ENCODE measurements around the gene MCM9.
"Not testable (repeated sequence)": the region's sequence is repeated elsewhere in the genome, so short reads cannot be mapped to it uniquely, and the experiment has no call there.

The MCM9 gene

GRCh38 chr6:118788702-118789101 is 146.3 kb downstream of the MCM9 start:
- no peak for DNase-seq

DNA sequence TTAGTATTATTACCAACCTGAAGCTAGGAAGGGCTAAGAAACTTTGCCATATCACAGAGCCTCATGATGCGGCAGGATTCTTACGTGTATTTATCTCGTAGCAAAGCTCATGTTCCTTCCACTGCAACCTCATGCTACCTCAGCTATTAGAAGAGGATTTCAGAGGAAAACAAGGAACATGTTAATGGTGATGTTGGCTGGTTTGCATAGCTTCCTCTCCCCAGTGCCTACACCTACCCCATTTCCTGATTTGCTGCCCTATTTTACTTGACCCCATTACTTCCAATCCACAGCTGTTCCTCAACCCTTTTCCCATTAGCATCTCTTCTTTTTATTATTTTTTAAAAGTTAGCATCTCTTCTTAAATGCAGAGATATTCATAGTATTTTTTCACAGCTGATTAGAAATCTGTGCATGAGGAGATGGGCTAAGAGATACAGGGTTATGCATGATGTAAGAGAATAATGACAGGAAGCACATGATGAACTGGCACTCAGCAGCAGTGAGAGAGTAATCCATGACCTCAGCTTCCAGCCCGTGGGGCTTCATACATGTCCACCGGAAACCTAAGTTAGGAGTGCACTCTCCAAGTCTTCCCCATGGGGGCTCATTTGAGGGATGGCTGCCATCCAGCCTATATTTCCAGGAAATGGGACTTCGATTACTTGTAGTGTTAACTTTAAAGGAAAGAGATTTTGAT is 147.1 kb downstream of the MCM9 start:
- DNase-seq = no peak

- DNase-seq = no peak
Measured at GRCh38 chr6:118786596-118787453, 148.1 kb downstream of the MCM9 start.

DNA sequence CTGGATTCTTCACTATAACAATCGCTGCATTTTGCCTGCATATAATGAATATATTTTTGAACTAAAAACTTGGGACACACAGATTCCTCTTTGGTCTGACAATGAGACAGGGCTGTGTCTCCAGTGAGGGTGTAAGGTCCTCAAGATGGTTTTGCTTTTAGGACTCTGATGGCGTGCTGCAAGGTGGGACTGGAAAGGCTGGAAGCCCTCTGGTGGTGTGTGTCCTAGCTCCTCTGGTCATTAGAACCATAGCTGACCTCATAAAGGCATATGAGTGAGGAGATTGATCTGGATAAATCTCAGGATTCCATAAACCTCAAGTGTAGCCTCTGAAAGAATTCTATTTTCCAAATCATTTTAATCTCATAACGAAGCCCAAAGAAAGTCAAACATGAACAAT is 149.4 kb downstream of the MCM9 start:
- no peak for DNase-seq

DNA sequence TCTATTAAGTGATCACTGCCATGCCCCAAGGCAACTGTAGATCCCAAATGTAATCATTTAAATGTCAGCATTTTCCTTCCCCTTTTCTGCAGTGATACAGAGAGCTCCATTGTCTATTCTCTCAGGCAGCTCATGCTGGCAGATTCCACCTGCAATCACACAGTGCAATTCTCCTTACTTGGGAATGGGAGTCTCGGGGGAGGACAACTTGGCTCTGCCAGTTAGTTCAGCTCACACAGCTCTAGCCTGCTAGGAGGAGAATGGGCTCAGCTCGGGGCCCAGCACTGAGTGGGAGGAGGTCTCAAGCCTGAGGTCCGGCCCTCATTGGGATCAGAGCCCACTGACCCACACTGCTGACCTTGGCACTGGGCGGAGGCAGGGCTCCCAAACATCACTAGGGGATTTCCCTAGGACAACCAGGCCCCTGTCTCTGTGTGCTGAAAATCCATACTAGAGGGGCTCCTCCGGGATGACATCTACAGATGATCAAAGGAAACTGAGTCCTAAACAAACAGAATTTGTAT is 150.3 kb downstream of the MCM9 start:
- DNase-seq = no peak

DNA sequence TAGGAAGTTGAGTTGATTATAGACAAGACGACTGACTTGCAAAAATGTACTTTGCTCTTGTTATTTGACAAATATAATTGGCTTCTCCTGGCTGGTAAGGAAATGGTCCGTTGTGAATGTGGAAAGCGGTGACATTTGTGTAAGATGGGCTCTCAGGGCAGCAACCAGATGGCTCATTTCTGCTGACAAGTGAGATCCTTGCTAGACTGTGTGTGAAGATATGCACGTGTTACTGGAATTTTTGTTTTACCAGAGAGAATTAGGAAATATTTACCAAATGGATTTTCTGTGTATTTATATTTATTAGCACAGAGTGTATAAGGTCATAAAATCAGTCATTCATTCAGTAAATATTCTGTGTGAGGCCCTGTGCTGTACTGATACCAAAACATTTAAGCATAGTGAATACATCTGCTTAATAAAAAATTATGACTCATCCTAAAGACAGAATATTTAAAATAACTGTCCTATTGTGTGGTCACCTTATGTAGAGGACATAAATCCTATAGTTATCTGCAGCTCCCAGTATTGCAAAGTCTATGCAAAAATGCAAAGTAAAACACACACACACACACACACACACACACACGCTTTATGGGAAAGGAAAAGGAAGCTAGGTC is 150.9 kb downstream of the MCM9 start:
- DNase-seq = no peak

DNA sequence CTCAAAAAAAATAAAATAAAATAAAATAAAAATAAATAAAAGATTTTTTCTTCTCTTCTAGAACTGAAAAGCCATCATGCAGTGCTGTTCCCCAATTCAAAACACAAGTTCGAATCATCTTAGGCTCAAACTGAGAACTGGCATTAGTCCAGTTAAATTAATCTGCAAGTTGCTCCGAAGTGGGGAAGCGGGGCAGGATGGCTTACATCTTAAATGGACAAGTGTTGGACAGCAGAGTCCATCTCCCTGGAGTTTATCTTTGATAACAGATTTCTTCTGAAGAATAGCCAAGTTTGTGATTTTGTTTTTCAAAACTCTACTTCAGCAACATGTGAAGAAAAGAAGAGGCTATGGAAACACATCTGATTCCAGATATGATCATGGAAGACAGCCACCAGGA is 152.3 kb downstream of the MCM9 start:
- DNase-seq = no peak

DNA sequence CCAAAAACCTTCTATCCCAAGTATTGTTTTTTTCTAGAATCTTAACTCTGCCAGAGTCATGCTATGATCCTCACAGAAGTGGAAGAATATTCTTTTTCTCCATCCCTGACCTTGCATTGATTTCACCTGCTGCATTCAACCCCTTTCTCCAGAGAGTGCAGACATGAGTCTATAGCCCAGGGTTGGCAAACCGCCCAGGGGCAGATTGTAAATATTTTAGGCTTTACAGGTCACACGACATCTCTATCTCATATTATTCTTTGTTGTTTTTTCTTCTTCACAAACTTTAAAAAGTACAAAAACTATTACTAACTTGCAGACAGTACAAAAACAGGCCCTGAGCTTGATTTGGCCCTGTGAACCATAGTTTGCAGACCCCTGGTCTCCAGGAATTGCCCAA is 153.1 kb downstream of the MCM9 start:
- no peak for DNase-seq

- DNase-seq = no peak
Measured at GRCh38 chr6:118780668-118781067, 154.3 kb downstream of the MCM9 start.

DNA sequence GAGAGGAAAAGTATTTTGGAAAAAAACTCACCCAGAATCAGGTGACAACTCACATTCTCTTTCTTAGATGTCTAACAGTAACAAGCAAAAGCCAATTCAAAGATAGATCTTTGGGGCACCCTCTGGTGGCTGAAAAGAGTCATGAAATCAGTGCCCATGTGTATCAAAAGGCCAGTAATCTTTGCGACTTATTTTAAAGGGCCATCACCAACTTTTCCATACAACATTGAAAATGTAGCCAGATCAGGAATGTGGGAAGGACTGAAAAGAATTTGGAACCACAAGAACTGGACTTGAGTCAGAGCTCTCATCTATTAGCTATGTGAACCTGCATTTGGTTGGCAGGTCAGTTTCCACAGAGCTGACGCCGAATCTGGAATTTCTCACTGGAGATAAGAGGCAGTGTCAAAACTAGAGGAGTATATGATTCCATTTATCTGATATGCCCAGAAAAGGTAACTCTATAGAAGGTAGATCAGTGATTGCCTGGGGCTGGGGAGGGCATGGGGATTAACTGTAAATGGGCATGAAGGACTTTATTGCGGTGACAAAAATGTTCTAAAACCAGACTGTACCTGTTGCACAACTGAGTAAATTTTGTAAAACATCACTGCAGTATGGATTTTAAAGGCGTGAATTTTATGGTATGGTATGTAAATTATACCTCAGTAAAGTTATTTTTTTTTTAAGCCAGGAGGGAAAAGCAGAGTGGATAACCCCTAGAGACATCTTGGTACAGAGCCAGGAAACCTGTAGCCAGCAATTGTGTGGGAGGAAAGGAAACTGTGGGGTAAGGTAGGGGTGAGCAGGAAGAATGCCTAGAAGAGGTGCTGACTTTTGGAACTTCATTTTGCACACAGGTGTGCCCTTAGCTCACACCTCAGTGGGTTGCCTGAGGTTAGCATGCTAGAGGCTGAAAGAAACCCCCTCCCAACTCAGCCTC is 158.1 kb downstream of the MCM9 start:
- DNase-seq = peak; percentile 73

DNA sequence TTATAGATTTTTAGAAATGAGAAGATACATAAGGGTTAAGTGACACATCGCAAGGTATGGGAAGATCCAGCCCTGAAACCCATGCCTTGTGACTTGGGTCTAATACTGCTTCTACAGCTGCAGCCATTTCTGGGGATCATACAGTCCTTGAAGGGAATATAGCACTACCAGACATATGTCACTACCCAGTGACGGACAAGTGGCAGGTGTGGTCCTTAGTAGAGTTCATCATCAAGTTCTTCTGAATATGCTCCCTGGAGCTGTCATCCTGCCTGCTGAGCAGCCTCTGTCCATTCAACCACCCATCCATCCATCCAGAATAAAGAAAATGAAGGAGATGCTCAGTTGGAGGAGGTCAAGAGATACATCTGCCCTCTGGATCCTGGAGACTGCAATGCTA is 159.6 kb downstream of the MCM9 start:
- DNase-seq = no peak

DNA sequence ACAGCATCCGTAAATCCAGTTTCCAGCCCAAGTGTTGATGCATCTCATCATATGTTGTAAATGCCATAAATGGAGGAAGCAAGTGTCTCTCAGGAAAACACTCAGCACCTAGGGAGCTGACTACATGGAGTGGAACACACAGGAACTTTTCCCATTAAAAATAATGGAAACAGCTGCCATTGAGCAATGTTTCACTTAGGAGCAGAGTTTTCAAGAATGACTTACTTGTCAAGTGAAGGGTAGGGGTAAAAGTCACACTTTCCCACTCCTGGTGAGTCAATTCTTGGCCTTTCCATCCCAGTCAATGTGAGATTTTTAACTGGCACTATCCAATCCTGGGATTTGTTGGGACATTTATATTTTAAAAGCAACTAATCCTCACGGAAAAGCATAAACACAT is 160.4 kb downstream of the MCM9 start:
- DNase-seq = no peak

DNA sequence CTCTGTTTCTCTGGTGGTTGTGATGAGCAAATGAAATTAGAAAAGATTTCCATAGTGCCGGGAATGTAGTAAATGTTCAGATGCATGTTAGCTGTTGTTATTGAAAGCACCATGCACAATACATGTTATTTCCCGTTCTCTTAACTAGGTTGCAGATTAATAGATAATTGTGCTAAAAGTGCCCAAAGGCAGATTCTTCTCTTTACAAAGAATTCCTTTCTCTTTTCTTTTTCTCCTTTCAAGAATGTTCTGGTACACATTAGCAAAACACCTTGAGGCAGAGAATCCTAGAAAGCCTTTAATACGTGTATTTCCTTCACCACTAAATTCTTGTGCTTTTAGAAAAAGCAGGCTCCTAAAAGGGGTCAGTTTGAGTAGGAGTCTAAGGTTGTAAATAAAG is 162.1 kb downstream of the MCM9 start:
- no peak for DNase-seq

- no peak for DNase-seq
Measured at GRCh38 chr6:118771253-118771652, 163.7 kb downstream of the MCM9 start.

- no peak for DNase-seq
Measured at GRCh38 chr6:118770835-118771234, 164.1 kb downstream of the MCM9 start.

DNA sequence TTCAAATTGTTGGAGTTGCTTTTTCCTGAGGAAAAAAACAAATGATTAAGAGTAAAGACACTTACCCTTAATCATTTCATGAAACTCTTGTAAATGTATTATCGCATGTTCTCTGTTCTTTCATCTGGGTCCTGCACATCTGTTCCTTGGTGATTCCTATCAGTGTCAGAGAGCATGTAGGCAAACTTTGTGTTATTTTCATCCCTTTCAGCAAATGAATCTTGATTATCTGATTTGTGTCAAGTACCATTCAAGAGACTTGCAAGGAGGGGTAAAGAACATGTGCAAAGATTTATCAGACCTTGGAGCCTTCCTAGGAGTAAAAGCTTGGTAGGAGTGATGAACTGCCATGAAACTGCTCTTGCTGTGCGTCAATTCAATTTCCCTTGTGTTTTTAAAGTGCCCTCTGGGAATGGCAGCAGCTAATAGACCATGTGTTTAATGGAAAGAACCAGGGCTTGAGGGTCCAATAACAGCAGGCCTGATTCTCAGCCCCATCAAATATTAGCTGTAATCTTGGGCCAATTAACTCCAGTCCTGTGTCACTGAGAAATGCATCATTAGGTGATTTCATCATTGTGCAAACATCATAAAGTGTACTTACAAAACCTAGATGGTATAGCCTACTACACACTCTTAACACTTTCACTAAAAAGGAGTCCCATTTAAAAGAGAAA is 164.7 kb downstream of the MCM9 start:
- peak; percentile 29 for DNase-seq

DNA sequence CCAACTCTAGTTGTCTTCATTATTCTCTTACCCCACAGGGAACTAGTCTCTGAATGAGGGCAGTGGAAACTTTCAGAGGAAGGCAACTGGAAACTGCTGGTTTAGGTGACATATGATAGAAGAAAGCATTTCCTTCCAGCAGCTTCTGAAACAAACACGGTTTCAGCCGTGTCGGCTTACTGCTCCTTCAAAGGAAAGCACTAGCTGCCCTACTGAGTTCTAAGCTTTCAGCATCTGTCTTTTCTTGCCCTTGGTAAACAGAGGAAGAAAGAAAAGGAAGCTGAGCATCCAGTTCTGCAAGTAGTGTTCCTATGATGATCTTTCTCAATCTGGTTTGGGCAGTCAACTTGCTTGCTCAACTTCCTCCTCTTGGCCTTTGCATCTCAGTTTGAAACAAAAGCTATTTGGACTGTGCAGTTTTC is 166.0 kb downstream of the MCM9 start:
- no peak for DNase-seq

GRCh38 chr6:118768441-118768840 is 166.5 kb downstream of the MCM9 start:
- DNase-seq = no peak

GRCh38 chr6:118765316-118765715 is 169.6 kb downstream of the MCM9 start:
- DNase-seq = not testable (repeated sequence)

DNA sequence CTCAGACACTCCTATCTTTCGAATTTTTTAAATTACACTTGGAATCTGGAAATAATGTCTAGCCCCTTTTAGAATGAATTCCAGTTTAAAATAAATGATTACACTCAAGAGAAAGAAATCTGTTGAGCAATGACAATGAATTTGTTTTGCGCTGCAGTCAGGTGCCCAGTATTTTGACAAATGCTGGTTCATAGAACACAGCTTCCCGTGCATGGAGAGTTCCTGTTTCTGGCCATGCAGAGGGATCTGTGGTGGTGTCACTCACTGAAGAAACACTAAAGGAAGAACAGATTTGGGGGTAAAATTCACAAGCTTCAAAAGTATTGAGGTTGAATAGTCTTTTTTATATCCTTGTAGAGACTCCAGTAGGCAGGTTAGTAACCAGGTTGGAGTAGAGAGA is 170.2 kb downstream of the MCM9 start:
- DNase-seq = no peak
